AG20443 (cell line): Measurements from ENCODE around the gene AOPEP.

Experiments
- DNase-seq: peaks from one replicate; pipeline ENCODE4 v3.0.0; 2012; ENCODE audit warnings: low spot score, mixed read lengths

The AOPEP gene

GRCh38 chr9:95037789-95038521, 311.5 kb downstream of the AOPEP start:
- DNase-seq, result no peak

GRCh38 chr9:95038666-95039065, 312.2 kb downstream of the AOPEP start:
- DNase-seq, result no peak

GRCh38 chr9:95040106-95040505, 313.6 kb downstream of the AOPEP start:
- no peak for DNase-seq

- DNase-seq, result no peak
These were observed 317.3 kb downstream of the AOPEP start for GRCh38 chr9:95043826-95044225.

- no peak for DNase-seq
These were observed 318.4 kb downstream of the AOPEP start for GRCh38 chr9:95044731-95045508.

GRCh38 chr9:95045751-95046150, 319.3 kb downstream of the AOPEP start:
- no peak for DNase-seq

GRCh38 chr9:95047452-95048224, 321.1 kb downstream of the AOPEP start:
- no peak for DNase-seq

- DNase-seq, result peak; percentile 70
These were observed 322.0 kb downstream of the AOPEP start for GRCh38 chr9:95048225-95049087.

GRCh38 chr9:95049761-95050160, 323.3 kb downstream of the AOPEP start:
- no peak for DNase-seq

GRCh38 chr9:95053611-95054570, 327.4 kb downstream of the AOPEP start:
- DNase-seq, result no peak

GRCh38 chr9:95055334-95055850, 328.9 kb downstream of the AOPEP start:
- no peak for DNase-seq

- DNase-seq, result peak; percentile 52
These were observed 329.5 kb downstream of the AOPEP start for GRCh38 chr9:95055851-95056551.

- no peak for DNase-seq
These were observed 330.6 kb downstream of the AOPEP start for GRCh38 chr9:95057101-95057500.

GRCh38 chr9:95058121-95058785, 331.8 kb downstream of the AOPEP start:
- no peak for DNase-seq

- DNase-seq, result no peak
These were observed 332.4 kb downstream of the AOPEP start for GRCh38 chr9:95058795-95059386.

GRCh38 chr9:95060234-95060633, 333.7 kb downstream of the AOPEP start:
- DNase-seq, result no peak

- DNase-seq, result no peak
These were observed 334.4 kb downstream of the AOPEP start for GRCh38 chr9:95060916-95061315.

- no peak for DNase-seq
These were observed 335.6 kb downstream of the AOPEP start for GRCh38 chr9:95061916-95062595.
